KOPT-K1 (cell line): ENCODE data around the gene GIMD1.

ENCODE experiments used
- H3K27ac ChIP-seq: fragments of 200-600 bp; sonication (generic); 2 replicates; pipeline ENCODE4 v1.5.1; 2016; ENCODE audit warnings: antibody characterized with exemption, mild to moderate bottlenecking, low read depth, low read length; ENCODE audit not compliant: poor library complexity, severe bottlenecking
- H3K36me3 ChIP-seq: fragments of 200-600 bp; sonication (generic); 2 replicates; pipeline ENCODE4 v1.5.1; 2017; ENCODE audit warnings: antibody characterized with exemption, mild to moderate bottlenecking, low read length, moderate library complexity; ENCODE audit not compliant: insufficient read depth
- H3K9me3 ChIP-seq: fragments of 200-600 bp; sonication (generic); 2 replicates; pipeline ENCODE4 v1.5.1; 2017; ENCODE audit warnings: antibody characterized with exemption, low read length, mild to moderate bottlenecking; ENCODE audit not compliant: insufficient read depth, poor library complexity, severe bottlenecking

GIMD1 gene

DNA sequence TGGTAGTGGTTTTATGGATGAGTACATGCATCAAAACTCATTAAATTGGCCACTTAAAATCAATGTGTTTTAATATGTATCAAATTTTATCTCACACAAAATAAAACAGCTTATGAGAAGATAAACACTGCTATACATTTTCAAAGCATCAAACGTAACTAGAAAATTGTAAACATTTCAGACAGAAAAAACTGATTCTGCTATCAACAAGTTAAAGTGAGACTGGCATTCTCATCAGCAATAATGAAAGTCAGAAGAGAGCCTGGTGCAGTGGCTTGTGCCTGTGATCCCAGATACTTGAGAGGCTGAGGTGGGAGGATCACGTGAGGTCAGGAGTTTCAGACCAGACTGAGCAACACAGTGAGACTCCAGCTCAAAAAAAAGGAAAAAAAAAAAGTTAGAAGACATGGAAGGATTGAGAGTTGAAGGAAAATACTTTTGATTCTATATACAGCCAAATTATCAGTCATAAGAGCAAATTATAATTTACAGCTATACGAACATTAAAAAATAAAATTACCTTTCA is 55.5 kb downstream of the GIMD1 start:
- Histone ChIP-seq H3K36me3 (peaks cover 10% of the 10 kb centered on the region), H3K27ac (no peak overlapping the region), H3K9me3 (no peaks in the 10 kb centered on the region)

DNA sequence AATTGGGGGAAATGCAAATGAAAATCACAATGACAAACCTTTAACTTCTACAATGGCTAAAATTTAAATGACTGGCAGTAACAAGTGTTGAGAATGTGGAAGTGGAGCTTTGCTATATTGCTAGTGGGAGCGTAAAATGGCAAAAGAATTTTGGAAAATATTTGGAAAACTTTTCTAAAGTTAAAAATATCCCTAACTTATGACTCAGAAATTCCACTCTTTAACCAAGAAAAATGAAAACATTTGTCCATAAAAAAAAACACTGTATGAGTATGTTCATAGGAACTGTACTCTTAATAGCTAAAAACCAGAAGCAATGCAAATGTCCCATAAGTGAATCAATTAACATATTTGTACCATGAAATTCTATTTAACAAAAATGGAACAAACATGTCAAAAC is 56.2 kb downstream of the GIMD1 start:
- peaks cover 10% of the 10 kb centered on the region for H3K36me3 ChIP-seq
- no peaks in the 10 kb centered on the region for H3K9me3 ChIP-seq
- H3K27ac ChIP-seq = no peak overlapping the region
